Pulmonary artery endothelial cell (primary cell): ENCODE measurements around the gene XIRP2. TPM values are rescaled to one million over a fixed set of nuclear protein-coding genes. Genes with fewer than 3 reads are reported as not detected.
"Not testable (repeated sequence)": the region's sequence is repeated elsewhere in the genome, so short reads cannot be mapped to it uniquely, and the experiment has no call there.

ENCODE experiments used
- DNase-seq: peaks from one replicate; pipeline ENCODE4 v3.0.0-alpha.2; 2011; ENCODE audit warnings: low read depth, low spot score
- total RNA-seq: library from RNA; depleted of rRNA; stranded (reverse); fragments of >200 nt; gene quantifications from 2 replicates; pipeline ENCODE4 v1.2.3, GENCODE V29; 2014

Gene XIRP2
- total RNA-seq, 1 donor from 2014 or later: not detected

- no peak for DNase-seq
These were observed 304.6 kb downstream of the XIRP2 start for GRCh38 chr2:167192833-167193232.

GRCh38 chr2:167196461-167197252 lies 308.4 kb downstream of the XIRP2 start:
- no peak for DNase-seq

GRCh38 chr2:167198009-167198408 lies 309.7 kb downstream of the XIRP2 start:
- DNase-seq: no peak

GRCh38 chr2:167198576-167198975 lies 310.3 kb downstream of the XIRP2 start:
- no peak for DNase-seq

- no peak for DNase-seq
These were observed 311.7 kb downstream of the XIRP2 start for GRCh38 chr2:167200019-167200418.

- DNase-seq: no peak
These were observed 321.5 kb downstream of the XIRP2 start for GRCh38 chr2:167209784-167210183.

GRCh38 chr2:167212014-167212648 lies 323.9 kb downstream of the XIRP2 start:
- no peak for DNase-seq

GRCh38 chr2:167215595-167215994 lies 327.3 kb downstream of the XIRP2 start:
- DNase-seq: no peak

GRCh38 chr2:167237478-167237877 lies 349.2 kb downstream of the XIRP2 start:
- DNase-seq: no peak

- no peak for DNase-seq
These were observed 352.4 kb downstream of the XIRP2 start for GRCh38 chr2:167240671-167241070.

GRCh38 chr2:167249197-167249596 lies 360.9 kb downstream of the XIRP2 start:
- DNase-seq: no peak

GRCh38 chr2:167253025-167253424 lies 364.7 kb downstream of the XIRP2 start:
- DNase-seq: no peak

- no peak for DNase-seq
These were observed 366.4 kb downstream of the XIRP2 start for GRCh38 chr2:167254721-167255120.

- DNase-seq: no peak
These were observed 370.4 kb downstream of the XIRP2 start for GRCh38 chr2:167258712-167259111.

GRCh38 chr2:167264380-167264779 lies 376.1 kb downstream of the XIRP2 start:
- DNase-seq: no peak

- no peak for DNase-seq
These were observed 376.7 kb downstream of the XIRP2 start for GRCh38 chr2:167265004-167265403.

- no peak for DNase-seq
These were observed 377.4 kb downstream of the XIRP2 start for GRCh38 chr2:167265722-167266121.

- DNase-seq: not testable (repeated sequence)
These were observed 380.0 kb downstream of the XIRP2 start for GRCh38 chr2:167268245-167268644.

GRCh38 chr2:167271932-167272331 lies 383.7 kb downstream of the XIRP2 start:
- no peak for DNase-seq

GRCh38 chr2:167275046-167275445 lies 386.8 kb downstream of the XIRP2 start:
- no peak for DNase-seq

- no peak for DNase-seq
These were observed 391.5 kb downstream of the XIRP2 start for GRCh38 chr2:167279810-167280209.

GRCh38 chr2:167287212-167287611 lies 398.9 kb downstream of the XIRP2 start:
- no peak for DNase-seq
